T-cell (primary cell): ENCODE results near the gene PLEKHG5. TPM values are rescaled to one million over a fixed set of nuclear protein-coding genes. Genes with fewer than 3 reads are reported as not detected.

Experiments
- ATAC-seq, 4 experiments: fragments of 200-7000 bp in 3 of 4; fragments of 150-1000 bp in 1 of 4; cut with Tn5 transposase; replicated peaks in 1 of 4; 1 replicate in 3 of 4; 2 replicates in 1 of 4; pipeline ENCODE4 v1.10.0; 2021; ENCODE audit warnings: moderate library complexity in 3 of 4, mild to moderate bottlenecking in 2 of 4, moderate number of reproducible peaks in 1 of 4
- CTCF ChIA-PET, 2 donors: fragments of 300-600 bp; sonication (Branson Sonifier 250); formaldehyde crosslinking; loops; one replicate each; lab custom pipeline; 2022; ENCODE audit warnings: antibody characterized with exemption in 2 of 2; lab: Charles Lee
- POLR2A ChIA-PET, 2 donors: fragments of 300-600 bp; sonication (Branson Sonifier 250); formaldehyde crosslinking; loops; one replicate each; lab custom pipeline; 2022; ENCODE audit warnings: antibody characterized with exemption in 2 of 2; lab: Charles Lee
- DNase-seq, 35 experiments: peaks; one replicate each; pipeline versions ENCODE4 v3.0.0 to v3.0.0-alpha.2; 2013 to 2023
- H3K27ac ChIP-seq: one replicate; pipeline ENCODE4 v1.5.1; 2013; ENCODE audit warnings: low read length
- H3K27me3 ChIP-seq, 2 experiments: replicated peaks in 1 of 2; 1 replicate in 1 of 2; 2 replicates in 1 of 2; pipeline versions ENCODE4 v1.6.1 to v1.7.0; 2013; ENCODE audit warnings: low read length in 1 of 2, mixed read lengths in 1 of 2; ENCODE audit not compliant: control insufficient read depth in 2 of 2, insufficient read depth in 2 of 2; ENCODE audit errors: extremely low read depth in 1 of 2
- H3K36me3 ChIP-seq, 2 donors: 1 replicate in 1 of 2; 2 replicates in 1 of 2; pipeline versions ENCODE4 v1.6.1 to v1.7.0; 2013; ENCODE audit warnings: low read length in 1 of 2; ENCODE audit not compliant: control insufficient read depth in 2 of 2, insufficient read depth in 1 of 2; ENCODE audit errors: extremely low read depth in 1 of 2
- H3K4me1 ChIP-seq, 2 experiments: 1 replicate in 1 of 2; 2 replicates in 1 of 2; pipeline versions ENCODE4 v1.6.1 to v1.7.0; 2013; ENCODE audit warnings: low read length in 2 of 2, mixed read lengths in 1 of 2; ENCODE audit not compliant: insufficient read depth in 2 of 2, control insufficient read depth in 1 of 2; ENCODE audit errors: extremely low read depth in 1 of 2
- H3K4me3 ChIP-seq, 2 donors: 1 replicate in 1 of 2; 2 replicates in 1 of 2; pipeline versions ENCODE4 v1.5.1 to v1.7.0; 2013; ENCODE audit warnings: mild to moderate bottlenecking in 2 of 2, low read length in 1 of 2, moderate library complexity in 1 of 2; ENCODE audit not compliant: control insufficient read depth in 1 of 2; ENCODE audit errors: extremely low read depth in 1 of 2
- H3K9me3 ChIP-seq: 2 replicates; pipeline ENCODE4 v1.7.0; 2013
- H3K27ac Mint-ChIP-seq, 2 donors: one replicate each; pipeline ENCODE4 v1.8.0; 2020 to 2021; ENCODE audit warnings: mild to moderate bottlenecking in 2 of 2, mixed read lengths in 2 of 2
- H3K27me3 Mint-ChIP-seq, 2 donors: one replicate each; pipeline ENCODE4 v1.8.0; 2021 to 2022; ENCODE audit warnings: mixed read lengths in 2 of 2
- H3K36me3 Mint-ChIP-seq: one replicate; pipeline ENCODE4 v1.8.0; 2021; ENCODE audit warnings: mixed read lengths
- H3K4me1 Mint-ChIP-seq, 3 donors: one replicate each; pipeline ENCODE4 v1.8.0; 2020 to 2022; ENCODE audit warnings: mixed read lengths in 3 of 3, mild to moderate bottlenecking in 1 of 3
- H3K4me3 Mint-ChIP-seq, 3 donors: one replicate each; pipeline ENCODE4 v1.8.0; 2020 to 2022; ENCODE audit warnings: mild to moderate bottlenecking in 3 of 3, mixed read lengths in 3 of 3, moderate library complexity in 3 of 3
- H3K9me3 Mint-ChIP-seq, 3 donors: one replicate each; pipeline ENCODE4 v1.8.0; 2020 to 2022; ENCODE audit warnings: mixed read lengths in 3 of 3
- WGBS: methylation state at CpG from one replicate; pipeline ENCODE4 v1.1.5; 2013; ENCODE audit warnings: missing lambda C conversion rate; ENCODE audit not compliant: insufficient coverage; 5-methylcytosine and 5-hydroxymethylcytosine counted together
- total RNA-seq, 35 experiments: library from RNA in 6 of 35; stranded (reverse) in 6 of 35; fragments of 120-200 nt in 1 of 35; gene quantifications; one replicate each; pipeline versions ENCODE4 v1.2.1 to v1.2.4 and lab custom pipeline; 2013 to 2026

PLEKHG5 gene
- total RNA-seq, 5 donors from 2014 or later (not counting 1 experiment from before 2014, with no cell fraction given): 7.1 to 18.2 (median 8.4) TPM

DNA sequence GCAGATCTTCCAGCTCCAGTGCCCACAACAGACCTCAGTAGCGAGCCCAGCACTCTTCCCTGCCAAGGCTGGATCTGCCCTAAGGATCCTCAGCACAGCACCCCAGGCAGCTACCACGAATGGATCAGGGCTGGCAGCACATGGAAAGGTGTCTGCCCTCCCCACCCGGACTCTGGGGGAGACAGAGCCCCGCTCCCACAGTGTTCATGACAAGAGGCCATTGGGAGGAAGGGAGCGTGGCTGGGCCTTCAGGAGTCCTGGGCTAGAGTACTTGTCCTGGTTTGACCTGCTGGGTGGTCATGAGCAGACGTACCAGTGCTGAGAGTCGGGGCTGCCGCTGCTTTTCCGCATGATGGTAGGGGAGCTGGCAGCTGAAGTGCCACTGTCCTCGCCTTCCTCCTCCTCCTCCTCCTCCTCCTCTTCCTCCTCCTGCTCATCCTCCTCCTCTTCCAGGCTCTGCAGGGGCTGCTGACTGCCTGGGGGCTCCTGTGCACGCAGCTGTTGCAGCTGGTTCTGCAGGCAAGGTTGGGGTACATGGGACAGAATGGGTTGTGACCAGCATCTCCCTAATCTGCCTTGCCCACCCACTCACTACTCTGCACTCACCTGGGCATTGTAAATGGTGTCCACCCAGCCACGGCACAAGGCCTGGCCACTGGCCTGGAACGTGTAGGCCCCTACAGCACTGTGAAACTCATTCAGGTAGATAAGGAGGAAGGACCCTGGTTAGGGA is 22.6 kb downstream of the PLEKHG5 start:
- Histone ChIP-seq H3K4me3 (no peak overlapping the region), H3K4me1 (peaks cover 8 to 35% of the 10 kb centered on the region in 2 experiments), H3K27ac (no peak overlapping the region), H3K36me3 (peaks cover 0 to 5% of the 10 kb centered on the region in 2 donors), H3K27me3 (peaks cover 0 to 8% of the 10 kb centered on the region in 2 experiments), H3K9me3 (no peaks in the 10 kb centered on the region)
- Mint-ChIP-seq H3K9me3 (no peaks in the 10 kb centered on the region), H3K36me3 (peaks cover 9% of the 10 kb centered on the region), H3K4me3 (no peak overlapping the region), H3K27me3 (no peaks in the 10 kb centered on the region), H3K4me1 (peaks cover 10 to 20% (median 12%) of the 10 kb centered on the region in 3 donors), H3K27ac (no peak overlapping the region)
- WGBS: 96% methylated on average over 5 of the region's 13 CpGs
- ATAC-seq (no peak), DNase-seq (no peak)
- CTCF ChIA-PET: interaction anchor here in 1 of 2 donors (0.6 kb wide), 1 partner anchor 288 kb away, joined by 3 read pairs; no protein-coding TSS in a partner anchor
- POLR2A ChIA-PET: no interaction called here

DNA sequence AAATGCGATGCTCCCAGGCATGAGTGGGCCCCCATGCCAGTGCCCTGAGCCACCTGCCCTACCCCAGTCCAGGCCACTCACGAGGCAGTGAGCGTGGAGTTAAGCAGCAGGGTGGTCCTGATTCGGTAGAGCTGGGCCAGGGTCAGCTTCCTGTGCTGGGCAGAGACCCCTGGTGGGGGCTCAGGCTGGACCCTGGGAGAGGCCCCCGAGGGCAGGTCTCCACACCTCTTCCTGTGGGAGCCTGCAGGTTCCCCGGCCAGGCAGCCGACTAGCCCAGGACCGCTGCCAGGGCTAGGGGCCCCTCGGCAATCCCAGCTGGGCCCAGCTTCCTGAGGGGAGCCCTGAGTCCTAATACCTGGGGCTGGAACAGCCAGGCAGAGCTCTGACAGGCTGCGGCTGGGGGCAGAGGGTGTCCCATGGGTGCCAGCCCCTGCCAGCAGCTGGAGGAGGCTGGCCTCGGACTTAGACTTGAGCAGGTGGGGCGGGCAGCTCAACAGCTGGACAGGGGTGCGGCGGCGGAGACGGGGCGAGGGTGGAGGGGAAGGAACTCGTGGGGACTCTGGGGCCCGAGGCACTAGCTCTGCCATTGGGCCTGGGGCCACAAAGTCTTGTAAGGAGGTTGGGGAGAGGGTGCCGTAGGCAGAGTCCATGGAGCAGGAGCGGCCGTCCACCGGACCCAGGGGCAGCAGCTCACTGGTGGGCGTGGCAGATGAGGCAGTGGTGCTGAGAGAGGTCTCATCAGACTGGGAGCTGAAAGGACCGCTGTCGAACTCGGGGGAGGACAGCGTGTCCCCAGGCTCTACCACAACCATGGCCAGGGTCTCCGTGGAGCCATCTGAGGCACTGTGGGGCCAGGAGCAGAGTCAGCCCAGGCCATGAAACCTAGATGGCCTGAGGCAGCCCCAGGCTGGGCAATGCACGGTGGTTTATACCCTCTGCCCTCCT is 23.5 kb downstream of the PLEKHG5 start:
- POLR2A ChIA-PET: interaction anchor here in 1 of 2 donors (0.7 kb wide), 1 partner anchor 78 kb away, joined by 3 read pairs; no protein-coding TSS in a partner anchor
- H3K36me3 ChIP-seq: peaks cover under 1 to 8% of the 10 kb centered on the region in 2 donors

DNA sequence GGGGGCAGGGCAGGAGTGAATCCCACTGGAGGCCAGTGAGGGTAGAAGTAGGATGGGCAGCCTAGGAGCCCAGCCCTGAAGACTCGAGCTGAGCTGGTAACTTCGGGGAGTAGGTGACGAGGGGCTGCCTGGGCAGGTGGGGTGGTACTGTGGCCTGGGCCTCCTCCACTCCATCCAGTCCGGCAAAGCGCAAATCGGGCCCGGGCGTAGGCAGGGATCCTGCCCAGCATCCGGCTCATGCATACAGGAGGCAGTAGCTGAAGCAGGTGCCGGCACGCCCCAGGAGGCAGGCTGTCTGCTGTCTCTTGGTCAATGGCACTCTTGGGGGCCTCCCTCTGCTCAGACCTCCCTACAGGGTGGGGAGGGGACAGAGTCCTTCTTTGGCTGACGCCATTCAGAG is 24.2 kb downstream of the PLEKHG5 start:
- H3K4me3 Mint-ChIP-seq: peak overlapping the region in 2 of 3 donors; percentile 21 to 92
- H3K9me3 Mint-ChIP-seq: no peaks in the 10 kb centered on the region
- H3K27ac ChIP-seq: no peak overlapping the region
- peaks cover 17 to 50% of the 10 kb centered on the region in 2 experiments for H3K4me1 ChIP-seq
- peaks cover 8 to 16% of the 10 kb centered on the region in 2 donors for H3K36me3 ChIP-seq
- ChIA-PET CTCF (interaction anchor here (1.0 kb wide), 2 partner anchors 13 to 102 kb away, joined by 3 read pairs; no protein-coding TSS in a partner anchor), POLR2A (no interaction called here)
- no peak for ATAC-seq
- no peak for DNase-seq
- WGBS: 97% methylated on average over 9 of the region's 12 CpGs
- no peak overlapping the region for H3K4me3 ChIP-seq
- H3K36me3 Mint-ChIP-seq: peaks cover 19% of the 10 kb centered on the region
- H3K27ac Mint-ChIP-seq: peak overlapping the region; percentile 85
- no peaks in the 10 kb centered on the region for H3K27me3 Mint-ChIP-seq
- H3K9me3 ChIP-seq: no peaks in the 10 kb centered on the region
- H3K27me3 ChIP-seq: peaks cover 0 to 8% of the 10 kb centered on the region in 2 experiments
- H3K4me1 Mint-ChIP-seq: peaks cover 23 to 33% (median 25%) of the 10 kb centered on the region in 3 donors

More for the DNA sequence above, 23.5 kb downstream of the PLEKHG5 start:
- Mint-ChIP-seq H3K27me3 (no peaks in the 10 kb centered on the region), H3K9me3 (no peaks in the 10 kb centered on the region), H3K4me3 (peak overlapping the region in 2 of 3 donors; percentile 13 to 92), H3K4me1 (peaks cover 15 to 25% (median 17%) of the 10 kb centered on the region in 3 donors), H3K36me3 (peaks cover 13% of the 10 kb centered on the region), H3K27ac (peak overlapping the region; percentile 24 to 64)
- Histone ChIP-seq H3K4me1 (peaks cover 11 to 43% of the 10 kb centered on the region in 2 experiments), H3K4me3 (no peak overlapping the region), H3K9me3 (no peaks in the 10 kb centered on the region), H3K27ac (no peak overlapping the region), H3K27me3 (peaks cover 0 to 8% of the 10 kb centered on the region in 2 experiments)
- WGBS: 95% methylated on average over 26 of the region's 30 CpGs
- no peak for ATAC-seq
- DNase-seq: no peak
- CTCF ChIA-PET: no interaction called here

DNA sequence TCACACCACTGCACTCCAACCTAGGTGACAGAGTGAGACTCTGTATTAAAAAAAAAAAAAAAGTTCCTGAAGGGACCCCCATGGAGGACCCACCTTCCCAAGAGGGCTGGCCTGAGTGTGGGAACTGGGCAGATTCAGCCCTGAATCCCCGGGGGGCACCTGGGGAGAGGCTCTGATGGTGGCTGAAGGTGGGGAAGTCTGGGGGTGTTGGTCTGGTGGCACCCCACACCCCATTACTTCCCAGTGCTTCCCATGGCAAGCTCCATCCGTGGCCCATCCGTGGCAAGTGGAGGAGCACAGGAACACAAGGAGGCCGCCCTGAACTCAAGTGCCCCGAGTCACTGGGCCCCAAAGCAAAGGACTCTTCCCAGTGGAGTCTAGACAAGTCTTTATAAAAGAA is 24.7 kb downstream of the PLEKHG5 start:
- Histone ChIP-seq H3K4me1 (peaks cover 22 to 53% of the 10 kb centered on the region in 2 experiments), H3K4me3 (no peak overlapping the region), H3K27me3 (peaks cover 0 to 8% of the 10 kb centered on the region in 2 experiments), H3K36me3 (peaks cover 9 to 20% of the 10 kb centered on the region in 2 donors), H3K9me3 (no peaks in the 10 kb centered on the region), H3K27ac (peak overlapping the region; percentile 93)
- CTCF ChIA-PET: interaction anchor here (1.0 to 1.3 kb wide), 4 partner anchors 13 to 102 kb away, joined by 3 read pairs; no protein-coding TSS in a partner anchor
- Mint-ChIP-seq H3K27me3 (no peaks in the 10 kb centered on the region), H3K4me3 (peak overlapping the region; percentile 91 to 97 (median 92)), H3K9me3 (no peaks in the 10 kb centered on the region), H3K36me3 (peaks cover 22% of the 10 kb centered on the region), H3K4me1 (peaks cover 26 to 38% (median 29%) of the 10 kb centered on the region in 3 donors), H3K27ac (peak overlapping the region; percentile 85)
- POLR2A ChIA-PET: no interaction called here
- WGBS: 96% methylated on average over 4 of the region's 5 CpGs
- DNase-seq (no peak), ATAC-seq (no peak)

DNA sequence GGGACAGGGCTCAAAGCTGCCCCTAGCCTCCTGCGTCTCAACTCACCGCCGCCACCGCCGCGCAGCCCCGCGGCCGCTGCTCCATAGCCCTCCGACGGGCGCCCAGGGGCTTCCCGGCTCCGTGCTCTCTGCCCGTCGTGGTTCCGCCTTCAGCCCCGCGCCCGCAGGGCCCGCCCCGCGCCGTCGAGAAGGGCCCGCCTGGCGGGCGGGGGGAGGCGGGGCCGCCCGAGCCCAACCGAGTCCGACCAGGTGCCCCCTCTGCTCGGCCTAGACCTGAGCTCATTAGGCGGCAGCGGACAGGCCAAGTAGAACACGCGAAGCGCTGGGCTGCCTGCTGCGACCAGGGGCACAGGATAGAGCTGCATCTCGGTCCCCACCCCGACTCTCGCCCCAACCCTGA is 25.4 kb downstream of the PLEKHG5 start, which contains the start of gene TNFRSF25:
Gene TNFRSF25, minus strand, starts transcription at position 151 of the 400 bp plus-strand sequence. Its CDS starts 66 bp downstream, at position 85.
- H3K9me3 ChIP-seq: no peaks in the 10 kb centered on the region
- H3K27me3 ChIP-seq: peaks cover 0 to 8% of the 10 kb centered on the region in 2 experiments
- H3K36me3 ChIP-seq: peaks cover 9 to 28% of the 10 kb centered on the region in 2 donors
- Mint-ChIP-seq H3K27me3 (no peaks in the 10 kb centered on the region), H3K4me1 (peaks cover 30 to 45% (median 36%) of the 10 kb centered on the region in 3 donors), H3K9me3 (no peaks in the 10 kb centered on the region), H3K4me3 (peak within 1 kb of the TSS; percentile 91 to 97 (median 92)), H3K36me3 (peaks cover 23% of the 10 kb centered on the region), H3K27ac (peak within 1 kb of the TSS; percentile 92 to 97)
- peak within 1 kb of the TSS; percentile 93 for H3K27ac ChIP-seq
- DNase-seq: peak in 29 of 35 experiments; percentile 33 to 81 (median 54)
- CTCF ChIA-PET: interaction anchor here (1.0 to 1.3 kb wide), 3 partner anchors 12 to 27 kb away, joined by 3 read pairs; no protein-coding TSS in a partner anchor
- WGBS: under 1% methylated on average over 39 of the region's 43 CpGs
- peak; percentile 78 to 83 (median 80) for ATAC-seq
- peaks cover 27 to 60% of the 10 kb centered on the region in 2 experiments for H3K4me1 ChIP-seq
- H3K4me3 ChIP-seq: peak within 1 kb of the TSS; percentile 87 to 90
- POLR2A ChIA-PET: interaction anchor here in 1 of 2 donors (0.7 kb wide), 1 partner anchor 217 kb away, joined by 3 read pairs; no protein-coding TSS in a partner anchor
